H9 (cell line): Measurements from ENCODE around the gene TIGD3. TPM values are rescaled to one million over a fixed set of nuclear protein-coding genes. Genes with fewer than 3 reads are reported as not detected.

Experiments used
- DNase-seq: peaks from one replicate; pipeline ENCODE4 v3.0.0-alpha.2; 2017
- H2AFZ ChIP-seq: one replicate; pipeline ENCODE4 v1.6.1; 2013; ENCODE audit warnings: mild to moderate bottlenecking, low read length, control low read depth, moderate library complexity
- H2AK5ac ChIP-seq: 2 replicates; pipeline ENCODE4 v1.6.1; 2013; ENCODE audit warnings: low read length, control low read depth, mixed read lengths; ENCODE audit not compliant: insufficient read length
- H2BK120ac ChIP-seq: one replicate; pipeline ENCODE4 v1.6.1; 2013; ENCODE audit warnings: low read depth, mild to moderate bottlenecking, low read length, control low read depth, inconsistent platforms; ENCODE audit not compliant: poor library complexity, severe bottlenecking
- H2BK12ac ChIP-seq: 2 replicates; pipeline ENCODE4 v1.6.1; 2013; ENCODE audit warnings: low read length, control low read depth, mixed read lengths, low read depth; ENCODE audit not compliant: insufficient read length
- H2BK15ac ChIP-seq: 2 replicates; pipeline ENCODE4 v1.6.1; 2013; ENCODE audit warnings: low read depth, low read length, control low read depth
- H2BK20ac ChIP-seq: one replicate; pipeline ENCODE4 v1.6.1; 2013; ENCODE audit warnings: low read depth, mild to moderate bottlenecking, low read length, control low read depth, inconsistent platforms; ENCODE audit not compliant: poor library complexity, severe bottlenecking
- H2BK5ac ChIP-seq: 2 replicates; pipeline ENCODE4 v1.6.1; 2013; ENCODE audit warnings: low read length, control low read depth, mixed read lengths; ENCODE audit not compliant: insufficient read length
- H3K14ac ChIP-seq: 2 replicates; pipeline ENCODE4 v1.6.1; 2013; ENCODE audit warnings: low read length, control low read depth; ENCODE audit not compliant: insufficient read depth
- H3K18ac ChIP-seq: 2 replicates; pipeline ENCODE4 v1.6.1; 2013; ENCODE audit warnings: low read depth, mild to moderate bottlenecking, mixed read lengths, low read length, control low read depth; ENCODE audit not compliant: insufficient read length
- H3K23ac ChIP-seq: 2 replicates; pipeline ENCODE4 v1.6.1; 2013; ENCODE audit warnings: low read length, control low read depth, mixed read lengths, low read depth; ENCODE audit not compliant: insufficient read length
- H3K23me2 ChIP-seq: 2 replicates; pipeline ENCODE4 v1.6.1; 2013; ENCODE audit warnings: low read depth, mild to moderate bottlenecking, mixed read lengths, low read length, control low read depth; ENCODE audit not compliant: insufficient read length, poor library complexity, severe bottlenecking
- H3K27ac ChIP-seq: 2 replicates; pipeline ENCODE4 v1.5.1; 2013; ENCODE audit warnings: low read length, control low read depth, mixed read lengths, low read depth; ENCODE audit not compliant: insufficient read length
- H3K27me3 ChIP-seq: 2 replicates; pipeline ENCODE4 v1.6.1; 2013; ENCODE audit warnings: low read length, control low read depth, inconsistent platforms; ENCODE audit not compliant: insufficient read depth
- H3K4ac ChIP-seq: 2 replicates; pipeline ENCODE4 v1.6.1; 2013; ENCODE audit warnings: low read depth, mild to moderate bottlenecking, control low read depth, inconsistent platforms, low read length, moderate library complexity
- H3K4me1 ChIP-seq: 2 replicates; pipeline ENCODE4 v1.6.1; 2013; ENCODE audit warnings: low read length, control low read depth, inconsistent platforms; ENCODE audit not compliant: insufficient read depth
- H3K4me2 ChIP-seq: 2 replicates; pipeline ENCODE4 v1.6.1; 2013; ENCODE audit warnings: low read length, control low read depth, mixed read lengths; ENCODE audit not compliant: insufficient read length, insufficient read depth
- H3K56ac ChIP-seq: 2 replicates; pipeline ENCODE4 v1.6.1; 2013; ENCODE audit warnings: low read depth, mild to moderate bottlenecking, mixed read lengths, low read length, control low read depth; ENCODE audit not compliant: insufficient read length
- H3K79me1 ChIP-seq: 2 replicates; pipeline ENCODE4 v1.6.1; 2013; ENCODE audit warnings: low read depth, mild to moderate bottlenecking, moderate library complexity, low read length, control low read depth, inconsistent platforms; ENCODE audit not compliant: insufficient read depth, poor library complexity, severe bottlenecking
- H3K79me2 ChIP-seq: 2 replicates; pipeline ENCODE4 v1.6.1; 2013; ENCODE audit warnings: low read length, control low read depth, inconsistent platforms; ENCODE audit not compliant: insufficient read depth
- H3K9ac ChIP-seq: 2 replicates; pipeline ENCODE4 v1.6.1; 2013; ENCODE audit warnings: low read length, control low read depth, mixed read lengths; ENCODE audit not compliant: insufficient read length; ENCODE audit errors: extremely low read depth
- H3K9me3 ChIP-seq: one replicate; pipeline ENCODE4 v1.6.1; 2013; ENCODE audit warnings: low read depth, low read length, inconsistent platforms; ENCODE audit not compliant: control insufficient read depth
- H3T11ph ChIP-seq: one replicate; pipeline ENCODE4 v1.6.1; 2013; ENCODE audit warnings: mild to moderate bottlenecking, low read length, control low read depth, inconsistent platforms
- H4K20me1 ChIP-seq: one replicate; pipeline ENCODE4 v1.6.1; 2013; ENCODE audit not compliant: control insufficient read depth, insufficient read length, insufficient read depth
- H4K5ac ChIP-seq: 2 replicates; pipeline ENCODE4 v1.6.1; 2013; ENCODE audit warnings: low read depth, mild to moderate bottlenecking, mixed read lengths, low read length, control low read depth; ENCODE audit not compliant: insufficient read length
- H4K8ac ChIP-seq: replicated peaks from 2 replicates; pipeline ENCODE4 v1.6.1; 2013; ENCODE audit warnings: low read length, control low read depth, mixed read lengths, low read depth; ENCODE audit not compliant: insufficient read length
- H4K91ac ChIP-seq: 2 replicates; pipeline ENCODE4 v1.6.1; 2013; ENCODE audit warnings: low read depth, mild to moderate bottlenecking, moderate library complexity, mixed read lengths, low read length, control low read depth; ENCODE audit not compliant: insufficient read length
- H3K27ac Mint-ChIP-seq, 3 experiments: 2 replicates in 2 of 3; 3 replicates in 1 of 3; pipeline ENCODE4 v1.8.0; 2020 to 2021; ENCODE audit warnings: mixed read lengths in 3 of 3, mild to moderate bottlenecking in 1 of 3, moderate library complexity in 1 of 3
- H3K27me3 Mint-ChIP-seq: 2 replicates; pipeline ENCODE4 v1.8.0; 2021; ENCODE audit warnings: low read depth, mild to moderate bottlenecking, moderate library complexity, mixed read lengths
- H3K36me3 Mint-ChIP-seq, 3 experiments: 2 replicates in 2 of 3; 3 replicates in 1 of 3; pipeline ENCODE4 v1.8.0; 2020 to 2021; ENCODE audit warnings: low read depth in 3 of 3, mixed read lengths in 3 of 3; ENCODE audit not compliant: insufficient read depth in 1 of 3
- H3K4me1 Mint-ChIP-seq, 2 experiments: 2 replicates each; pipeline ENCODE4 v1.8.0; 2020; ENCODE audit warnings: mixed read lengths in 2 of 2
- H3K4me3 Mint-ChIP-seq, 2 experiments: 2 replicates in 1 of 2; 3 replicates in 1 of 2; pipeline ENCODE4 v1.8.0; 2020 to 2021; ENCODE audit warnings: mild to moderate bottlenecking in 2 of 2, mixed read lengths in 2 of 2, moderate library complexity in 1 of 2
- H3K9me3 Mint-ChIP-seq, 2 experiments: 2 replicates in 1 of 2; 3 replicates in 1 of 2; pipeline ENCODE4 v1.8.0; 2020; ENCODE audit warnings: mild to moderate bottlenecking in 2 of 2, mixed read lengths in 2 of 2, moderate library complexity in 1 of 2
- CTCF ChIP-seq: fragments of 200-600 bp; sonication (generic); conservative IDR thresholded peaks from 3 replicates; pipeline ENCODE4 v1.8.0; 2021; ENCODE audit warnings: antibody characterized with exemption, mild to moderate bottlenecking
- WGBS: extraction: QIAGEN DNeasy Blood & Tissue Kit; methylation state at CpG from one replicate; pipeline ENCODE4 v1.1.7; 2013; ENCODE audit warnings: missing lambda C conversion rate, low lambda C conversion rate, mixed read lengths; ENCODE audit not compliant: insufficient read length; ENCODE audit errors: extremely low coverage; 5-methylcytosine and 5-hydroxymethylcytosine counted together
- total RNA-seq: library from RNA; stranded (reverse); gene quantifications from 2 replicates; pipeline ENCODE4 v1.2.1, GENCODE V29; 2021

Gene TIGD3
- total RNA-seq, 1 experiment from 2014 or later = 0.66 TPM

GRCh38 chr11:65366340-65366773 lies 11.8 kb downstream of the TIGD3 start:
- Mint-ChIP-seq H3K27me3 (peaks cover 15% of the 10 kb centered on the region), H3K36me3 (no peaks in the 10 kb centered on the region), H3K27ac (no peak overlapping the region), H3K9me3 (no peaks in the 10 kb centered on the region), H3K4me3 (no peak overlapping the region), H3K4me1 (no peaks in the 10 kb centered on the region; a peak in 1 of 4 replicates)
- no peaks in the 10 kb centered on the region for H3K9me3 ChIP-seq
- no peak overlapping the region for H2BK12ac ChIP-seq
- no peak overlapping the region for H3K18ac ChIP-seq
- H3K14ac ChIP-seq = no peak overlapping the region
- no peak overlapping the region for H3K27ac ChIP-seq
- no peak overlapping the region for H4K91ac ChIP-seq
- H2AK5ac ChIP-seq = no peak overlapping the region
- H4K8ac ChIP-seq = no peak overlapping the region
- peak overlapping the region; percentile 74 for H2AFZ ChIP-seq
- H2BK20ac ChIP-seq = no peak overlapping the region
- no peaks in the 10 kb centered on the region for H3K79me2 ChIP-seq
- no peak overlapping the region for H3K4me2 ChIP-seq
- no peak overlapping the region for H3K4ac ChIP-seq
- peak; percentile 82 for TF ChIP-seq CTCF
- H2BK5ac ChIP-seq = no peak overlapping the region
- no peak overlapping the region for H2BK120ac ChIP-seq
- H3K23ac ChIP-seq = no peak overlapping the region
- no peak overlapping the region for H3T11ph ChIP-seq
- H4K20me1 ChIP-seq = no peaks in the 10 kb centered on the region
- H3K27me3 ChIP-seq = no peaks in the 10 kb centered on the region; the same call in 1 of the 2 replicates
- no peak overlapping the region for H3K56ac ChIP-seq
- no peaks in the 10 kb centered on the region for H3K79me1 ChIP-seq
- no CpG with 5 or more reads among the region's 4 CpGs for WGBS
- H4K5ac ChIP-seq = no peak overlapping the region
- no peaks in the 10 kb centered on the region for H3K4me1 ChIP-seq
- H3K23me2 ChIP-seq = no peaks in the 10 kb centered on the region
- no peak overlapping the region for H3K9ac ChIP-seq
- H2BK15ac ChIP-seq = no peak overlapping the region
- peak; percentile 61 for DNase-seq
